HG02943 (cell line): ENCODE measurements around the gene MC5R.

Experiments
- ATAC-seq: cut with Tn5 transposase; IDR thresholded peaks from one replicate; pipeline ENCODE4 v1.9.1; 2021; ENCODE audit warnings: mild to moderate bottlenecking, low read depth, moderate library complexity; ENCODE audit not compliant: unreplicated experiment

MC5R gene

GRCh38 chr18:13823707-13824395, at the start of gene MC5R:
Gene MC5R (plus strand): TSS chr18:13824149. CDS start chr18:13825766, 1,617 bp downstream.
- peak; percentile 80 for ATAC-seq

GRCh38 chr18:13775058-13775457, 48.9 kb upstream of the MC5R start:
- ATAC-seq: no peak

- ATAC-seq: no peak
Measured at GRCh38 chr18:13791181-13791580, 32.8 kb upstream of the MC5R start.

DNA sequence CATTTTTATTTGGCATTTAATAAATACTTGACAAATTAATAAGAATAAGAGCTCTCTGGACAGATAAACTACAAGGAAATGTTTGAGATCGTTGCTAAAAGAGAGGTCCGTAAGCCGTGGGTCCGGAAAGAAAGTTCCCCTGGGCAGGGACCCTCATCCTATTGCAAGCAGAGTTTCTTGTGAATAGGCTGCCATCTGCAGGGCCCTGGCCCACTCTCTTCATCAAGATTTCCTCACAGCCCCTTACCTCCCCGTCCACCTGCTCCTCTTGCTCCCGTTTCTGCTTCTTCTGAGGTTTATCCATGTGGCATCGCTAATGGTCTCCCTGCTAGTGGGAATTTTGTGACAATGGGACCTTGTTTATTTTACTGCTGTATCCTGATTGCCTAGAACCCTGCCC, 30.1 kb upstream of the MC5R start:
- ATAC-seq: no peak

- ATAC-seq: no peak
Measured at GRCh38 chr18:13796515-13796914, 27.4 kb upstream of the MC5R start.

GRCh38 chr18:13797157-13797611, 26.8 kb upstream of the MC5R start:
- no peak for ATAC-seq

- no peak for ATAC-seq
Measured at GRCh38 chr18:13799396-13799795, 24.6 kb upstream of the MC5R start.

GRCh38 chr18:13800505-13801259, 23.3 kb upstream of the MC5R start:
- no peak for ATAC-seq

DNA sequence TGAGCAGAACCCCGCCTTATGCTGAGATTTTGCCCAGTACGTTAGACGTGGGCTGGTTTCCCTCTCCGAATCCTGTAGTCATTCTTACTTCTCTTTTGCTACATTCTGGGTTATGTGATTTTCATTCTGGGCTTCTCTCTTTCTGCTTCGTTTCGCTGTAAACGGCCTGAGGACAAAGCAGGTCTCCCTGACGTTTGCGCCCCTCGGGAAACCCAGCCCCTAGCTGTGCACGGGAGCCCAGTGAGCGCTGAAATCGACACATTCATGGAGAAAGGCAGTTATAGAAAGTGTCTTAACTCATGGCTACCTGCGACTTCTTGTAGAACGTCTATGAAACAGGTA, 22.7 kb upstream of the MC5R start:
- ATAC-seq: no peak

DNA sequence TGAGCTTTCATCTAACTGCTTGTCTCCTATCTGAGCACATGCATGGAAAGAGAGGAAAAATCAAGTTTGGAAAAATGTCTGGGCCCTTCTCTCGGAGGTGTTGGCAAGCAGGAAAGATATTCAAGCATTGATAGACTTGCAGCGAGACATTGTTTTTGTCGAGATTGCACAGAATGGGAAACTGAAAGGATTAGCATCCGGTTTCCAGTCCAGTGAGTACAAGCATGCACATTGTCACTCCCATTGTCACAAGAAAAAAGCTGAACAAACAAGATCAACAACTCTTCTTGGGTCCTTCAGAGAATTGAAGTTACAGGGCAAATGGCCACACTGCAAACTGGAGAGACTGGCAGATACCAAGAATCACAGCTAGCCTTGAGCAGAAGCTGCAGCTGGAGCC, 19.6 kb upstream of the MC5R start:
- ATAC-seq: no peak

DNA sequence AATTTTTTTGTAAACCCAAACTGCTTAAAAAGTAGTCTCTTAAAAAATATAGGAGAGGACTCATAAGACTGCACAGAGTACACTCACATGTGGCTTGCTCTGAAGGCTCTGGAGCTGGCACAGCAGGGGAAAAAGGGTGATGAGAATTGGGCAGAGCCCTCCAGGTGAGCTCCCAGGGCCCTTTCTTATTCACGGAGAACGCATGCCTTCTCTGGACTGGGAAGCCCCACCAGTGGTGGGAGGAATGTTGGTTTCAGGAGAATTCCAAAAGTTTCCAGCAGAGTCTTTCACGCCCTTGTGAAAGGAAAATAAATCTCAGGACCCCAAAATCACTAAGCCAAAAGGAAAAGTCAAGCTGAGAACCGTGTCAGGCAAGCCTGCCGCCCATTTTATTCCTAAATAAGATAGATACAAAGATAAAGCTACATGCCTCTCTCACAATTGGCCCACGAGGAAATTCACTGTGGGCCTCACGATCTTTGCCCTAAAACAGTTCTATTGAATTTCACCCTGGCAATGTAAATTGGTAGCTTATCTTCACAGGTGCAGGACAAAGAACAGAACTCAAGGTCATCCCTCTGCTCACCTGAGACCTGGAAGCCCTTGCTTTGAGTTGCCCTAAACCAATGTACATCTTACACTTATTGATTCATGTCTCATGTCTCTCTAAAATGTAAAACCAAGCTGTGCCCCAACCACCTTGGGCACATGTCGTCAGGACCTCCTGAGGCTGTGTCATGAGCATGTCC, 15.5 kb upstream of the MC5R start:
- ATAC-seq: no peak

DNA sequence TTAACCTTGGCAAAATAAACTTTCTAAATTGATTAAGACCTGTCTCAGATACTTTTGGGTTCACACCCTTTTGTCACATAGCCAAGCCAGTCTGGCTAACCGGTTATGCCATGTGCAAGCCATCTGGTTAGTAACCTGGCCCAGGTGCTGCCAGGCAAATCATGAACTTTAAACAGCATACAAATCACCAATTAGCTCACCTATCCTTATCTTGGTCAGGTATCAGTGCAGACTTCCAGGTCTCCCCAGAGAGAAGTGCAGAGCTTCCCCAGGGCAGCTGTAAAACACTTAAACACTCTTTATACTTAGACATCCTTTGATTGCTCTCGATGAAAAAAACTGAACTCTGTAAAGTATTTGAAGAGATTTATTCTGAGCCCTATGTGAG, 14.9 kb upstream of the MC5R start:
- ATAC-seq: no peak

- no peak for ATAC-seq
Measured at GRCh38 chr18:13809531-13810255, 14.3 kb upstream of the MC5R start.

DNA sequence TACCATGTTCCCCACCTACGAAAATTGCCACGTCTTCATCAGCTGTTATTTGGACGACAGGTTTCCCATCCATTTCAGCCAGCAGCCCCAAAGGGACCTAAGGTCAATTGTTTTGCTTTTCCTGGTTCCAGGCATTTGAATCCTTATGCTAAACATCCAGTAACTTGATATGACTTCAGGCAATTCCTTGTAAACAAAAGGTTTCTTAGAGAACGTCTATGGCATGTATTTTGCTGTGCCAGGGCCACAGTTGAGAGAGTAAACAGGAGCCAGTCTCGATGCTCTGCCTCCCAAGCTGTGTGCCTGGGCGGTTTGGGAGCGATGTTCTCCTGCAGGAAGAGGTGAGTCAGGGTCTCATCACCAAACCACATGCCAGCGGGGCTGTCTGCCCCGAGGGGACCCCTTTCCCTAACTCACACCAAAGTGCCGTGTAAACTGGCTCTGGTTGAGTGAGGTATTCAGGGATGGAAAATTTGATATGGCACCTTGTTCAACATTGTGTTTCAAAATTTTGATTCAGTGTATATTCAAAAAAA, 12.9 kb upstream of the MC5R start:
- ATAC-seq: no peak

- no peak for ATAC-seq
Measured at GRCh38 chr18:13811993-13812392, 12.0 kb upstream of the MC5R start.

- ATAC-seq: no peak
Measured at GRCh38 chr18:13813271-13813849, 10.6 kb upstream of the MC5R start.

DNA sequence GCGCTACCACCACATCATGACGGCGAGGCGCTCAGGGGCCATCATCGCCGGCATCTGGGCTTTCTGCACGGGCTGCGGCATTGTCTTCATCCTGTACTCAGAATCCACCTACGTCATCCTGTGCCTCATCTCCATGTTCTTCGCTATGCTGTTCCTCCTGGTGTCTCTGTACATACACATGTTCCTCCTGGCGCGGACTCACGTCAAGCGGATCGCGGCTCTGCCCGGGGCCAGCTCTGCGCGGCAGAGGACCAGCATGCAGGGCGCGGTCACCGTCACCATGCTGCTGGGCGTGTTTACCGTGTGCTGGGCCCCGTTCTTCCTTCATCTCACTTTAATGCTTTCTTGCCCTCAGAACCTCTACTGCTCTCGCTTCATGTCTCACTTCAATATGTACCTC, 2.3 kb downstream of the MC5R start:
- no peak for ATAC-seq

DNA sequence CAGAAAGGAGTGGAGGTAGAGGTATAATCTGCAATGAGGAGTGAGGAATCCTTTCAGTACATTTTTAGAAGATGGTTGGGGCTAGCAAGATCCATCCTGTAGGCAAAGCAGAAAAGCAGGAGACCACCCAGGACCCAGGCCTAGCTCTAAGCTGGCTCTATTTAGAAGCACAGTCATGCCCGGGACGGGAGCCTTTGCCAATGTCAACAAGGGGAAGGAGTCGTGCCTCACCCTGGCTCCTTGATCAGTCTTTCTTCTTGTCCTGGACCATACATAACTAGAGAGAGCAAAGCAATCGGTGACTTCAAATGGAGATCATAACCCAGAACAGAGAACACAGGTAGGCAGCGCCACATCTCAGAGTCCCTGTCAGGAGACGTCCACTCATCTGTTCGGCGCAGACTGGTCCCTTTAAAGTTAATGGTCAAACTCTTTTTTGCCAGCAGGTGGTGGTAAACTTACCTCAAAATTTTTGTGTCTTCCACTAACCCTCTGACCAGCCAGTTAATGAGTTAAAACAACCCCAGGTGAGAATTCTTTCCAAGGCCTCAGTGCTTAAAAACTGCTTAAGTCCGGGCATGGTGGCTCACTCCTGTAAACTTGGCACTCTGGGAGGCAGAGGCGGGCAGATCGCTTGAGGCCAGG, 8.0 kb downstream of the MC5R start:
- no peak for ATAC-seq

DNA sequence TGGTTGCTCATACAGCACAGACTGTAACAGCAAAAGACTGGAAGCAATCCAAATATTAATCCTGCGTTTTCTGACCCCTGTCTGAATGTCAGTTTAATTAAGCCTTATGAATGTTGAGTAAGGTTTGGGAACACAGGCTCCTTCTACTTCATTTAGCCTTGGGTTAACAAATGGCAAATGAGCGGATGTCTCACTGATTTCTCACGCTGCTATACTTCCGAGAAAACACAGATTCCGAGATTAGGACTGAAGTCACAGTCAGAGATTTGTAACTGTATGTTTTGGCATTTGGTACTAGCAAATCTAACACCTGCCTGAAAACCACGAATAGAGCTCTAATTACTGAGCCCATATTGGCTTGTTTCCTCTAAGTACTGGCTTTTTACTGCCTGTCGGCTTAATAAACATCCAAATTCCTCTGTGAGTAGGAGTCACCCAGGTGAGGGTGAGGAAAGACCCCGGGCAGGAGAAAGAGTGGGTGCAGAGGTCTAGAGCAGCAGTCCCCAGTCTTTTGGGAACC, 10.6 kb downstream of the MC5R start:
- ATAC-seq: no peak

GRCh38 chr18:13835202-13835601, 11.3 kb downstream of the MC5R start:
- no peak for ATAC-seq
